K562 (cell line): ENCODE measurements around the gene OR51I1. TPM values are rescaled to one million over a fixed set of nuclear protein-coding genes. Genes with fewer than 3 reads are reported as not detected.
A peak's percentile ranks its signal among the peaks of the same experiment; 100 is the strongest.

Source experiments
- ATF1 ChIP-seq, 2 experiments: fragments of 450-650 bp in 1 of 2; IDR thresholded peaks; 2 replicates each; pipeline ENCODE4 v1.6.1; 2016; ENCODE audit warnings: missing compliant biosample characterization in 1 of 2, missing genetic modification characterization in 1 of 2
- ATF3 ChIP-seq, 2 experiments: fragments of 450-650 bp in 1 of 2; sonication (generic) in 1 of 2; formaldehyde crosslinking in 1 of 2; IDR thresholded peaks in 1 of 2; conservative IDR thresholded peaks in 1 of 2; 2 replicates each; pipeline versions ENCODE4 v1.6.1 to v1.8.1; 2016 to 2023; ENCODE audit warnings: mild to moderate bottlenecking in 2 of 2, moderate library complexity in 2 of 2, inconsistent platforms in 1 of 2, missing genetic modification reagents in 1 of 2
- FOXK2 ChIP-seq, 2 experiments: fragments of 450-650 bp; IDR thresholded peaks in 1 of 2; conservative IDR thresholded peaks in 1 of 2; 2 replicates each; pipeline ENCODE4 v1.6.1; 2016; ENCODE audit warnings: low read depth in 2 of 2, mild to moderate bottlenecking in 1 of 2
- FUS ChIP-seq: fragments of 200-400 bp; formaldehyde crosslinking; optimal IDR thresholded peaks from 2 replicates; pipeline ENCODE3; 2017; ENCODE audit warnings: low read depth, low read length
- NFIC ChIP-seq: fragments of 450-650 bp; IDR thresholded peaks from 2 replicates; pipeline ENCODE4 v1.6.1; 2017; ENCODE audit warnings: mild to moderate bottlenecking, inconsistent platforms
- SMC3 ChIP-seq: conservative IDR thresholded peaks from 2 replicates; pipeline ENCODE4 v1.6.1; 2011; ENCODE audit warnings: low read depth, low read length, improper control_type of control experiment; ENCODE audit not compliant: insufficient read depth
- TBL1XR1 ChIP-seq, 2 experiments: IDR thresholded peaks; 2 replicates each; pipeline ENCODE4 v1.6.1; 2012; ENCODE audit warnings: improper control_type of control experiment in 2 of 2, low read length in 2 of 2, mild to moderate bottlenecking in 1 of 2
- XRCC3 ChIP-seq: fragments of 450-650 bp; IDR thresholded peaks from 2 replicates; pipeline ENCODE4 v1.6.1; 2017; ENCODE audit warnings: mild to moderate bottlenecking, moderate library complexity
- YY1 ChIP-seq, 3 experiments: IDR thresholded peaks; 2 replicates each; pipeline ENCODE4 v1.6.1; 2011; ENCODE audit warnings: low read length in 2 of 3, mild to moderate bottlenecking in 2 of 3, moderate library complexity in 2 of 3, borderline replicate concordance in 1 of 3, control low read depth in 1 of 3, low read depth in 1 of 3; ENCODE audit not compliant: insufficient read depth in 3 of 3, insufficient replicate concordance in 2 of 3, control insufficient read depth in 1 of 3, insufficient read length in 1 of 3; ENCODE audit errors: extremely low read depth in 1 of 3
- polyA plus RNA-seq, 8 experiments: library from polyadenylated mRNA; depleted of rRNA in 4 of 8; stranded (reverse) in 5 of 8; unstranded in 3 of 8; fragments of >200 nt; fragmentation: Nextera tagmentation in 2 of 8; fragmentation: Illumina TruSeq in 1 of 8; extraction: Ambion mirVana in 2 of 8; extraction: Trizol in 1 of 8; gene quantifications; 2 replicates each; pipeline versions ENCODE4 v1.2.1 to v1.2.3, GENCODE V29; 2011 to 2014; ENCODE audit warnings: inconsistent platforms in 1 of 8, missing spikeins in 1 of 8
- total RNA-seq, 7 experiments: library from RNA; depleted of rRNA in 6 of 7; stranded (reverse); fragments of >200 nt in 6 of 7; fragmentation: Illumina TruSeq in 2 of 7; extraction: Trizol in 2 of 7; gene quantifications; 2 replicates each; pipeline versions ENCODE4 v1.2.1 to v1.2.3, GENCODE V29; 2011 to 2021; ENCODE audit warnings: low replicate concordance in 1 of 7
- TF ChIP-seq, protein P1 (sequence below): IDR thresholded peaks from 3 replicates; pipeline ENCODE4 v1.6.1; 2011; ENCODE audit warnings: borderline replicate concordance, mild to moderate bottlenecking, moderate library complexity; ENCODE audit not compliant: insufficient read length; ENCODE audit errors: extremely low read depth
- TF ChIP-seq, protein P2 (sequence below): fragments of 450-650 bp; IDR thresholded peaks from 2 replicates; pipeline ENCODE4 v1.6.1; 2017; ENCODE audit warnings: antibody characterized with exemption, mild to moderate bottlenecking
- TF ChIP-seq, protein P3 (sequence below): sonication (generic); IDR thresholded peaks from 2 replicates; pipeline ENCODE4 v1.6.1; 2016

OR51I1 gene
- total and polyA plus RNA-seq, 9 of the 15 experiments (the other 6 are each of a cell fraction or from before 2014, with no cell fraction given), result 0.42 to 11.0 (median 2.8) TPM

DNA sequence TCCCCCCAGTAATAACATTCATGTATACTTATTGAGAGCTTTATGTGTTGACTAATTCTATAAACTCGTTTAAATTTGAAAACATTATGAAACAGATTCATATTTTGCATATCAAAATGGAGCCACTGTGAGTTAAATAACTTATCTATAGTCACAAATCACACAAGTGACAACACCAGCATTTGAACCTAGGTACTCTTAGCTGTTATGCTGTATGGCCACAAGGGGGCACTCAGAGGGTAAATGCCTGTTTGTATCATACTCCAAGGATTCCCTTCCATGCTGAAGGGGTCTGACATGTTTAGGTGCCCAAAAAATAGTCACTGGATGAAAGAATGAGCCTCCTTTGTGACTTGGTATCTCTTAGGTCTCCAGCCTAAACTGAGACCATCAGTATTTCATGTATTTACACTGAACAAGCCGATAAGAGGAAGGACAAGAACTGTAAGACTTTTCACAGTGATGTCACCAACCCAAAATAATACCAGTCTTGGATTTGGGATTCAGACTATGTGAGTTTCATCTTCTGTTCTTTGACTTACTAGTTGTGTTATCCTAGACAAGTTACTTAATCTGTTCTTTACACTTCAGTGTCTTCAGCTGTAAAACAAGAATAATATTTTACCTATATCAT lies 35.0 kb upstream of the OR51I1 start (continued):
- TF ChIP-seq ATF3 (IDR thresholded peaks at IDR 0.05), result peak; percentile 62
- TF ChIP-seq ATF3 (CRISPR knock-in tag; conservative IDR thresholded peaks at IDR 0.05), result 0 out of 2 replicates have a peak, but pooled peaks have one; percentile 51
- TF ChIP-seq, protein P1, sequence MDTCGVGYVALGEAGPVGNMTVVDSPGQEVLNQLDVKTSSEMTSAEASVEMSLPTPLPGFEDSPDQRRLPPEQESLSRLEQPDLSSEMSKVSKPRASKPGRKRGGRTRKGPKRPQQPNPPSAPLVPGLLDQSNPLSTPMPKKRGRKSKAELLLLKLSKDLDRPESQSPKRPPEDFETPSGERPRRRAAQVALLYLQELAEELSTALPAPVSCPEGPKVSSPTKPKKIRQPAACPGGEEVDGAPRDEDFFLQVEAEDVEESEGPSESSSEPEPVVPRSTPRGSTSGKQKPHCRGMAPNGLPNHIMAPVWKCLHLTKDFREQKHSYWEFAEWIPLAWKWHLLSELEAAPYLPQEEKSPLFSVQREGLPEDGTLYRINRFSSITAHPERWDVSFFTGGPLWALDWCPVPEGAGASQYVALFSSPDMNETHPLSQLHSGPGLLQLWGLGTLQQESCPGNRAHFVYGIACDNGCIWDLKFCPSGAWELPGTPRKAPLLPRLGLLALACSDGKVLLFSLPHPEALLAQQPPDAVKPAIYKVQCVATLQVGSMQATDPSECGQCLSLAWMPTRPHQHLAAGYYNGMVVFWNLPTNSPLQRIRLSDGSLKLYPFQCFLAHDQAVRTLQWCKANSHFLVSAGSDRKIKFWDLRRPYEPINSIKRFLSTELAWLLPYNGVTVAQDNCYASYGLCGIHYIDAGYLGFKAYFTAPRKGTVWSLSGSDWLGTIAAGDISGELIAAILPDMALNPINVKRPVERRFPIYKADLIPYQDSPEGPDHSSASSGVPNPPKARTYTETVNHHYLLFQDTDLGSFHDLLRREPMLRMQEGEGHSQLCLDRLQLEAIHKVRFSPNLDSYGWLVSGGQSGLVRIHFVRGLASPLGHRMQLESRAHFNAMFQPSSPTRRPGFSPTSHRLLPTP, result no peak
- peak in 1 of 2 experiments; percentile 19; a peak in 1 of 4 replicates for TF ChIP-seq TBL1XR1 (IDR thresholded peaks at IDR 0.05; ENCODE audit: low read length in 2 of 2)
- 0 out of 2 replicates have a peak, but pooled peaks have one; percentile 10 for TF ChIP-seq NFIC
- TF ChIP-seq XRCC3, result no peak
- TF ChIP-seq YY1 (IDR thresholded peaks at IDR 0.05; ENCODE audit: borderline replicate concordance in 1 of 3, control insufficient read depth in 1 of 3, extremely low read depth in 1 of 3, insufficient read depth in 3 of 3, insufficient read length in 1 of 3, insufficient replicate concordance in 2 of 3, low read depth in 1 of 3, low read length in 2 of 3), result no peak
- TF ChIP-seq, protein P2, sequence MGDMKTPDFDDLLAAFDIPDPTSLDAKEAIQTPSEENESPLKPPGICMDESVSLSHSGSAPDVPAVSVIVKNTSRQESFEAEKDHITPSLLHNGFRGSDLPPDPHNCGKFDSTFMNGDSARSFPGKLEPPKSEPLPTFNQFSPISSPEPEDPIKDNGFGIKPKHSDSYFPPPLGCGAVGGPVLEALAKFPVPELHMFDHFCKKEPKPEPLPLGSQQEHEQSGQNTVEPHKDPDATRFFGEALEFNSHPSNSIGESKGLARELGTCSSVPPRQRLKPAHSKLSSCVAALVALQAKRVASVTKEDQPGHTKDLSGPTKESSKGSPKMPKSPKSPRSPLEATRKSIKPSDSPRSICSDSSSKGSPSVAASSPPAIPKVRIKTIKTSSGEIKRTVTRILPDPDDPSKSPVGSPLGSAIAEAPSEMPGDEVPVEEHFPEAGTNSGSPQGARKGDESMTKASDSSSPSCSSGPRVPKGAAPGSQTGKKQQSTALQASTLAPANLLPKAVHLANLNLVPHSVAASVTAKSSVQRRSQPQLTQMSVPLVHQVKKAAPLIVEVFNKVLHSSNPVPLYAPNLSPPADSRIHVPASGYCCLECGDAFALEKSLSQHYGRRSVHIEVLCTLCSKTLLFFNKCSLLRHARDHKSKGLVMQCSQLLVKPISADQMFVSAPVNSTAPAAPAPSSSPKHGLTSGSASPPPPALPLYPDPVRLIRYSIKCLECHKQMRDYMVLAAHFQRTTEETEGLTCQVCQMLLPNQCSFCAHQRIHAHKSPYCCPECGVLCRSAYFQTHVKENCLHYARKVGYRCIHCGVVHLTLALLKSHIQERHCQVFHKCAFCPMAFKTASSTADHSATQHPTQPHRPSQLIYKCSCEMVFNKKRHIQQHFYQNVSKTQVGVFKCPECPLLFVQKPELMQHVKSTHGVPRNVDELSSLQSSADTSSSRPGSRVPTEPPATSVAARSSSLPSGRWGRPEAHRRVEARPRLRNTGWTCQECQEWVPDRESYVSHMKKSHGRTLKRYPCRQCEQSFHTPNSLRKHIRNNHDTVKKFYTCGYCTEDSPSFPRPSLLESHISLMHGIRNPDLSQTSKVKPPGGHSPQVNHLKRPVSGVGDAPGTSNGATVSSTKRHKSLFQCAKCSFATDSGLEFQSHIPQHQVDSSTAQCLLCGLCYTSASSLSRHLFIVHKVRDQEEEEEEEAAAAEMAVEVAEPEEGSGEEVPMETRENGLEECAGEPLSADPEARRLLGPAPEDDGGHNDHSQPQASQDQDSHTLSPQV, result 0 out of 2 replicates have a peak, but pooled peaks have one; percentile 24
- no peak for TF ChIP-seq ATF1 (CRISPR knock-in tag; IDR thresholded peaks at IDR 0.05)
- peak; percentile 43; the same call in 1 of the 2 replicates for TF ChIP-seq ATF1 (tag; IDR thresholded peaks at IDR 0.05)
- 0 out of 4 replicates have a peak, but pooled peaks of 1 of the 2 experiments have one; percentile 18 for TF ChIP-seq FOXK2 (conservative IDR thresholded peaks at IDR 0.05 in 1 of 2, IDR thresholded peaks at IDR 0.05 in 1 of 2; ENCODE audit: low read depth in 2 of 2)
- no peak for TF ChIP-seq FUS
- TF ChIP-seq, protein P3, sequence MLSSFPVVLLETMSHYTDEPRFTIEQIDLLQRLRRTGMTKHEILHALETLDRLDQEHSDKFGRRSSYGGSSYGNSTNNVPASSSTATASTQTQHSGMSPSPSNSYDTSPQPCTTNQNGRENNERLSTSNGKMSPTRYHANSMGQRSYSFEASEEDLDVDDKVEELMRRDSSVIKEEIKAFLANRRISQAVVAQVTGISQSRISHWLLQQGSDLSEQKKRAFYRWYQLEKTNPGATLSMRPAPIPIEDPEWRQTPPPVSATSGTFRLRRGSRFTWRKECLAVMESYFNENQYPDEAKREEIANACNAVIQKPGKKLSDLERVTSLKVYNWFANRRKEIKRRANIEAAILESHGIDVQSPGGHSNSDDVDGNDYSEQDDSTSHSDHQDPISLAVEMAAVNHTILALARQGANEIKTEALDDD, result peak; percentile 14; the same call in 1 of the 2 replicates
- TF ChIP-seq SMC3, result peak; percentile 58
